Lung (tissue), 12 donors: Measurements from ENCODE around the gene KRTAP26-1. TPM values are rescaled to one million over a fixed set of nuclear protein-coding genes. Genes with fewer than 3 reads are reported as not detected.

Experiments used
- ATAC-seq: fragments of 200-7000 bp; cut with Tn5 transposase; one replicate; pipeline ENCODE4 v1.9.1; 2020; ENCODE audit warnings: moderate number of reproducible peaks; ENCODE audit not compliant: insufficient read depth, low FRiP score
- DNase-seq, 3 donors: peaks; one replicate each; pipeline ENCODE4 v3.0.0-alpha.2; 2013 to 2017
- H3K27ac ChIP-seq, 2 donors: one replicate each; pipeline ENCODE4 v1.5.1; 2013; ENCODE audit warnings: mild to moderate bottlenecking in 2 of 2, moderate library complexity in 2 of 2, control low read depth in 1 of 2, inconsistent platforms in 1 of 2, low read depth in 1 of 2, low read length in 1 of 2
- H3K27me3 ChIP-seq, 3 donors: one replicate each; pipeline ENCODE4 v1.5.1; 2013; ENCODE audit warnings: low read length in 2 of 3; ENCODE audit not compliant: control insufficient read depth in 3 of 3, insufficient read depth in 3 of 3
- H3K36me3 ChIP-seq, 4 donors: one replicate each; pipeline ENCODE4 v1.5.1; 2013; ENCODE audit warnings: low read length in 4 of 4, mild to moderate bottlenecking in 1 of 4, moderate library complexity in 1 of 4; ENCODE audit not compliant: control insufficient read depth in 4 of 4, insufficient read depth in 4 of 4
- H3K4me1 ChIP-seq, 5 donors: one replicate each; pipeline ENCODE4 v1.5.1; 2013; ENCODE audit warnings: low read length in 5 of 5, mild to moderate bottlenecking in 2 of 5, moderate library complexity in 1 of 5; ENCODE audit not compliant: control insufficient read depth in 5 of 5, insufficient read depth in 5 of 5
- H3K4me3 ChIP-seq: one replicate; pipeline ENCODE4 v1.5.1; 2013; ENCODE audit warnings: mild to moderate bottlenecking, control low read depth, moderate library complexity
- H3K9ac ChIP-seq, 2 donors: one replicate each; pipeline ENCODE4 v1.5.1; 2013; ENCODE audit warnings: low read length in 2 of 2, control low read depth in 1 of 2; ENCODE audit not compliant: insufficient read depth in 1 of 2
- H3K9me3 ChIP-seq, 4 donors: one replicate each; pipeline ENCODE4 v1.5.1; 2013; ENCODE audit warnings: low read length in 3 of 4, mild to moderate bottlenecking in 1 of 4, moderate library complexity in 1 of 4; ENCODE audit not compliant: control insufficient read depth in 4 of 4, insufficient read depth in 3 of 4
- WGBS, 2 donors: extraction: QIAGEN DNeasy Blood & Tissue Kit; methylation state at CpG; one replicate each; pipeline ENCODE4 v1.1.7; 2013; 5-methylcytosine and 5-hydroxymethylcytosine counted together
- polyA plus RNA-seq, 2 donors: library from polyadenylated mRNA; stranded (reverse); fragments of 200-250 nt; gene quantifications; one replicate each; pipeline ENCODE4 v1.2.1, GENCODE V29; 2013
- total RNA-seq, 2 donors: library from RNA; depleted of rRNA in 1 of 2; stranded (reverse); fragments of >200 nt in 1 of 2; gene quantifications; one replicate each; pipeline ENCODE4 v1.2.1, GENCODE V29; 2014 to 2021
- TF ChIP-seq, protein P1 (sequence below): IDR thresholded peaks from 2 replicates; pipeline ENCODE4 v1.5.1; 2012; ENCODE audit warnings: mild to moderate bottlenecking; ENCODE audit errors: control extremely low read depth, extremely low read depth
- donor health status: control.
- donor health status: control.
- donor health status: Bipolar disorder and iron deficiency.
- donor health status: healthy.
- donor health status: DM: yes; HTN: yes; CAD: no.

Gene KRTAP26-1
- total and polyA plus RNA-seq, 4 donors = not detected

GRCh38 chr21:30305136-30305535 is 15.0 kb downstream of the KRTAP26-1 start:
- H3K9me3 ChIP-seq = peaks cover 0 to 3% (median 2%) of the 10 kb centered on the region in 4 donors
- H3K9ac ChIP-seq = no peak overlapping the region
- H3K36me3 ChIP-seq = no peaks in the 10 kb centered on the region
- TF ChIP-seq, protein P1, sequence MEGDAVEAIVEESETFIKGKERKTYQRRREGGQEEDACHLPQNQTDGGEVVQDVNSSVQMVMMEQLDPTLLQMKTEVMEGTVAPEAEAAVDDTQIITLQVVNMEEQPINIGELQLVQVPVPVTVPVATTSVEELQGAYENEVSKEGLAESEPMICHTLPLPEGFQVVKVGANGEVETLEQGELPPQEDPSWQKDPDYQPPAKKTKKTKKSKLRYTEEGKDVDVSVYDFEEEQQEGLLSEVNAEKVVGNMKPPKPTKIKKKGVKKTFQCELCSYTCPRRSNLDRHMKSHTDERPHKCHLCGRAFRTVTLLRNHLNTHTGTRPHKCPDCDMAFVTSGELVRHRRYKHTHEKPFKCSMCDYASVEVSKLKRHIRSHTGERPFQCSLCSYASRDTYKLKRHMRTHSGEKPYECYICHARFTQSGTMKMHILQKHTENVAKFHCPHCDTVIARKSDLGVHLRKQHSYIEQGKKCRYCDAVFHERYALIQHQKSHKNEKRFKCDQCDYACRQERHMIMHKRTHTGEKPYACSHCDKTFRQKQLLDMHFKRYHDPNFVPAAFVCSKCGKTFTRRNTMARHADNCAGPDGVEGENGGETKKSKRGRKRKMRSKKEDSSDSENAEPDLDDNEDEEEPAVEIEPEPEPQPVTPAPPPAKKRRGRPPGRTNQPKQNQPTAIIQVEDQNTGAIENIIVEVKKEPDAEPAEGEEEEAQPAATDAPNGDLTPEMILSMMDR = no peak
- ATAC-seq (no peak), DNase-seq (no peak)
- H3K4me3 ChIP-seq = no peak overlapping the region
- WGBS, 2 donors = 31 to 52% methylated on average over 1 of the region's 1 CpG
- H3K27me3 ChIP-seq = no peaks in the 10 kb centered on the region
- no peaks in the 10 kb centered on the region for H3K4me1 ChIP-seq
- H3K27ac ChIP-seq = no peak overlapping the region

DNA sequence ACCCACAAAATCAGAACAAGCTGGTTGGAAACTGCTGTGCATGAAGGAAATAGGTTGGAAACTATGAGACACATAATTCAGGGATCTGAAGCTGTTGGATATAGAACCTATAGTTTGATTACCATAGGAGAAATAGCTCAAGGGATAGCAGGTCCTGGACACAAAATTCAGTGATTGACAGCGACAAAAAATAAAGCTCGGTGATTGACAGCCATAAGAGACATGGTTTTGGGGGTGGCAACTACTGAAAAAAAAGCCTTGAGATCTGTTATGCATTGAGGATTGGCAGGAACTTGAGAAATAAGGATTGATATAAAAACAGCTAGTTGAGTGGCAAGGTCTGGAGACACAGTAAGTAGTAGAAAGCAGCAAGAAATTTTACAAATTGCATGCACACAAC is 30.9 kb downstream of the KRTAP26-1 start, which contains the start of gene KRTAP25-1:
Gene KRTAP25-1 (minus strand): TSS at position 300 of the 400 bp plus-strand sequence. CDS start 24 bp downstream, at position 276.
- no peaks in the 10 kb centered on the region for H3K4me1 ChIP-seq
- no peaks in the 10 kb centered on the region for H3K9me3 ChIP-seq
- H3K9ac ChIP-seq = no peak within 1 kb of the TSS
- 96 to 97% methylated on average over 2 of the region's 2 CpGs for WGBS, 2 donors
- no peaks in the 10 kb centered on the region for H3K27me3 ChIP-seq
- no peak for DNase-seq
- no peaks in the 10 kb centered on the region for H3K36me3 ChIP-seq
- H3K4me3 ChIP-seq = no peak within 1 kb of the TSS
- ATAC-seq = no peak
- H3K27ac ChIP-seq = no peak within 1 kb of the TSS
- TF ChIP-seq, protein P1 = no peak

DNA sequence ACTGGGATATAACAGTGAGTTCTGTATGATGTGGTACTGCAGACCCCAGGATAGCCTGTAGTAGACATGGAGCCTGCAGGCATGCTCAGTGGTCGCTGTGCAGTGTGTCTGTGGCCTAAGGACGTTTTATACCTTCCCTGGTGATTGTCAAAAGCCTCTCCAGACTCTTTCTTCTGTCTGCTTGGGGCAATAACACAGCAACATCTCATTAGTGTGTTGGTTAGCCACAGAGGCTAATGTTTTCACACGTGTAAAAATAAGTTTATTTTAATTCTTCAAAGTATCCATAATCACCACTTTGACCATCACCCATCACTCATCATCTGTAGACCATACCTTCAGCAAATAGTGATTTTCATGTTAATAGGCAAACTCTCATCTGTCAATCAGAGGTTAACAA is 37.3 kb downstream of the KRTAP26-1 start, which contains the start of gene KRTAP24-1:
Gene KRTAP24-1 (minus strand): TSS at position 101 of the 400 bp plus-strand sequence. CDS start 18 bp downstream, at position 83.
- 46 to 52% methylated on average over 3 of the region's 3 CpGs for WGBS, 2 donors
- Histone ChIP-seq H3K4me3 (no peak within 1 kb of the TSS), H3K4me1 (peaks cover 0 to 2% (median 0%) of the 10 kb centered on the region in 5 donors), H3K9ac (no peak within 1 kb of the TSS), H3K27me3 (no peaks in the 10 kb centered on the region), H3K27ac (no peak within 1 kb of the TSS), H3K9me3 (no peaks in the 10 kb centered on the region), H3K36me3 (no peaks in the 10 kb centered on the region)
- TF ChIP-seq, protein P1 = no peak
- DNase-seq (no peak), ATAC-seq (no peak)

DNA sequence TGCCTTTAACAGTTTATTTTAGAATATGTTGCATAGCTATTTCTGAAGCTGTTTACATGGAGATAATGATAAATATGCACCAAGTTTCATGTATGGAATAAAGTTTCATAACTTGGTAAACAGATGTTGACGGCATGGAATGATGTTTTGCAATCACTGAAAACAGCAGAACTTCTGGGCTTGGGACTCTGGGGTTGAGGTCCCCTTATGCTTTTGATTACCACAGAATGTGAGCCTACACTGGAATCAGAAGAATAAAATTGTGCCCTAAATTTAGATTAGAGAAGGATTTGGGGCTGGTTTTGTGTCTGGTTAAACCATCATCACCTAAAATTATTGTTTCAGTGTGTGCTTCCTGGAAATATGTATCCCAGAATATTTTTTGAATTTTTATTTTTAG is 48.5 kb downstream of the KRTAP26-1 start:
- TF ChIP-seq, protein P1 = no peak
- Histone ChIP-seq H3K27ac (no peak overlapping the region), H3K4me1 (no peaks in the 10 kb centered on the region), H3K9ac (no peak overlapping the region), H3K36me3 (no peaks in the 10 kb centered on the region), H3K9me3 (no peaks in the 10 kb centered on the region), H3K27me3 (no peaks in the 10 kb centered on the region), H3K4me3 (no peak overlapping the region)
- ATAC-seq = no peak
- 79 to 81% methylated on average over 1 of the region's 1 CpG for WGBS, 2 donors
- peak in 2 of 3 donors; percentile 16 to 52 for DNase-seq
